Stimulated activated CD4-positive, alpha-beta T cell treated with anti-CD3 and anti-CD28 coated beads, Interleukin-1b, Interleukin-23, amount 100 ng/mL, for 24 hours (primary cell): Measurements from ENCODE around the gene GNMT.
"Not testable (repeated sequence)": the region's sequence is repeated elsewhere in the genome, so short reads cannot be mapped to it uniquely, and the experiment has no call there.

Experiments used
- DNase-seq, 4 experiments: peaks; one replicate each; pipeline ENCODE4 v3.0.0-alpha.2; 2020; ENCODE audit warnings: low read depth in 4 of 4, low spot score in 1 of 4

Gene GNMT

DNA sequence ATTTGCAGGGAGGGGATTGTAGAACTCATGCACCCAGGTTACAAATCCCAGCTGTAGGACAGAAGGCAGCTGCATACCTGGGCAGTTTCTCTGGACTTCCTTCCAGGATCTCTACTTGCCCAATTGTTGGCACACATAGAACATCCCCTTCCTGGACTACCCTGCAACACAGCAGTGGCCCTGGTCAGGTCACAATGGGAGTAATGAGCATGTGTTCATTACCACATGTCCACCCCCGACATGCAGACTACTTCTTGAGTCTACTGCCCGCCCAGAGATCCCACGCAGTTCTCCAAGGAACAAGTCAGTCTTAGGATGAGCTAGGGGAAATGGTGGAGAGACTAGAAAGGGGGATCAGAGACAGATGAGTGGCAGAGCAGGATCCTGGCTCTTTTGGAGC lies 13.4 kb downstream of the GNMT start:
- DNase-seq = no peak

DNA sequence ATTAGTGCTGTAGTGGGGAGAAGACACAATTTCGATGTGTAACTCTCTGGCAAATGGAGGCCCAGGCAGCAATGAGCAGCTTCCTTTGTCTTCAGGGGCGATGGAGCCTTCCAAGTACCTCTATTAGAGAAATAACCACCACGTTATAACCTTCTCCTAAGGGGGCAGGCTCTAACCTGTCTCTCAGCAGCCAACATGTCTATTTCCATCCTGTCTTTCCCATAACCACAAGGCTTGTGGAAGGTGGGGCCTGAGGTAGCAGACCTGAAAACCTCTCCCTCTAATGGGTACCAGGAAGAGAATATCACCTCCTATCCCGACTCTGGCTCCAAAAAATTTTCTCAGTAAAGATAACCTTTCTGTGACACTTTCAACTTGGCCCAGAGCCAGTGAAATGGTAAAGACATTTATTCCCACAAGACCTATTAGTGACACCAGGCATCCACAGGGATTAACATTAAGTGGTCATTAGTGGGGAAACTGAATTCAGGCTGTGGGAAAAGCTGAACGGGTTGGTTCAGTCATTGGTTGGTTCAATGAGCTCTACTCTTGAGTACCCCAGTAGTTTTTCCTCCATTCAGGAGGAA lies 14.5 kb downstream of the GNMT start:
- DNase-seq = no peak

DNA sequence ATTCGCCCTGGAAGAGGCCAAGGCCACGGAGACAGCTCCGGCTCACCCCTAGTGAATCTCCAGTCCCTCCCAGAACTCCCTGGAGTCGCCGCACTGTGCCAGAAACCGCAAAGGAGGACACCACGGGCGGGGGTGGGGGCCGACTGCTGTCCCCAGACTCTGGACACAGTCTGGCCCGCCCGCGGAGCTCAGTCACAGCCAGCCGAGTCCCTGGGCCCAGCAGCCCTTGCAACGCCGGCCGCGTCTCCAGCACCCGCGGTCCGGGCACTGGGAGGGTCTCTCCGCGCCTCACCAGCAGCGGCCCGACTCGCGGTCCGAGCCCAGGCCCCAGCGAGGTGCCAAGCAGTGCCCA lies 17.9 kb downstream of the GNMT start:
- DNase-seq = no peak

DNA sequence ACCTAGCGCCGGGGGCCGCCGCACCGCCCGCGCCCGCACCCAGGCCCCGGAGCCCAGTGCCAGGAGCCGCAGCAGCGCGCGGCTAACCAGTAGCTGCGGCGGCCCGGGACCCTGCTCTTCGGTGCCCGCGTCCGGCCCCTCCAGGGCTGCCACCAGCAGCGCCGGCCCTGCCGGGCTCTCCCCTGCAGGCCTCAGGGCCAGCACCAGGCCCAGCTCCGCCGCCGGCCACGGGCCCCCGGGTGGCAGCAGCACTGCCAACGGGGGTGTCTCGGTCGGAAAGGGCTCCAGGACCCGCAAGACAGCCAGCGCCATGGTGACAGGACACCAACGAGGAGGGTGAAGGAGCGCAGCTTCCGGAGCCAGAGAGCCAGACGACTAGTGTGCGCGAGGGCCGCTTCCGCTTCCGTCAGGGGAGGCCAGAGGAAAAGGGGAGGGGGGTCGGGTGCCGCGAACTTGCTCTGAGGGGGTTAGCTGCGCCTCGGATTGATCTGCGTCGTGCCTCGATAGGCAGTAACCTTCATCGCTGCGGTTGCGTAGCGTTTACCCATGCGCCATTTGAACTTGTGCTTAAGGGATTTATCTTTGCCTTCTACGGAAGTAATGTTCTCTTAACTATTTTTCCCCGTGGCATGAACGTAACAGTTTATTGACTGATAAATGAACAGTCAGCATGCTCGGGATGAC lies 18.4 kb downstream of the GNMT start, which contains the start of gene PEX6:
Gene PEX6, minus strand, starts transcription at position 343 of the 684 bp plus-strand sequence. Its CDS starts 31 bp downstream, at position 312.
- peak; percentile 65 to 91 (median 90) for DNase-seq

DNA sequence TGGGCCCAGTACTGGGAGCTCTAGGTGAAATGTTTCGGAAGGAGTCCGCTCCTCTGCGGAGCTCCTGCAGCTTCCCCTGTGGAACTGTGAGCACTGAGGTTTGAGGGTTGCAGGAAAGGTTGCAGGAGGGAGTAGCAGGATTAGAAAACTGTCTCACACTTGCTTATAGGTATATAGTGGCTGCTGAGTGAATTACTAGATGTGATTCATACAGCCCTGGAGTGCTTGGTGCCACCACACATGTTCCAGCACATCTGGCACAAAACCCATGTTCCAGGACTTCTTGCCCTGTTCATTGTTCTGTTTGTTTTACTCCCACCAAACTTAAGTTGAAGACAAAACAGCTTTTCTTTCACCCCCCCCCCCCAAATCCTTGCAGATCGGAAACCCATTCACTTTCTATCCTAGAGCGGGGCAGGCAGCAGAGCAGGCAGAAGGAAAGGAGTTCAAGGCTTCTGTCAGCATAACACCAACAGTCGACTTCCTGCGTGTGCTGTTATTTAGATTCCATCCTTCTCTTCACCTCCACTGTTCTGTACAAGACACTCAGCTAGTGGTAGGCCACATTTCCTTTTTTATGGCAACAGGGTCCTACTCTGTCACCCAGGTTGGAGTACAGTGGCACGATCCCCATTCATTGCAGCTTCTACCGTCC lies 19.1 kb downstream of the GNMT start:
- DNase-seq = peak in 1 of 4 experiments; percentile 23

DNA sequence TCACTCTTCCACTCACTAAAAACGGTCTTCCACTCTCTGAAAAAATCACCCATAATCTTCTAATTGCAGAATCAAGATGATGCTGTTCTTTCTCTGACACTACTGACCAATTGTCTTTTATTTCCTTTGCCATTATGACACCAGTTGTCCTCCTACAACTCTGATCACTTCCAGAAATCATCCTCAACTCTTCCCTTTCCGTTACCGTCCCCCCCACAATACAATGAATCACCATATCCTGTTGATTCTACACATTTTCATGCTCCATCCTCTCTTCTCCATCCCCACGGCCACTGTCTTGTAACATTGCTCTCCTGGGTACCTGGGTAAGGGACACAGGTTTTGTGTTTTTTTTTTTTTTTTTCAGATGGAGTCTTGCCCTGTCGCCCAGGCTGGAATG lies 21.3 kb downstream of the GNMT start:
- no peak for DNase-seq

DNA sequence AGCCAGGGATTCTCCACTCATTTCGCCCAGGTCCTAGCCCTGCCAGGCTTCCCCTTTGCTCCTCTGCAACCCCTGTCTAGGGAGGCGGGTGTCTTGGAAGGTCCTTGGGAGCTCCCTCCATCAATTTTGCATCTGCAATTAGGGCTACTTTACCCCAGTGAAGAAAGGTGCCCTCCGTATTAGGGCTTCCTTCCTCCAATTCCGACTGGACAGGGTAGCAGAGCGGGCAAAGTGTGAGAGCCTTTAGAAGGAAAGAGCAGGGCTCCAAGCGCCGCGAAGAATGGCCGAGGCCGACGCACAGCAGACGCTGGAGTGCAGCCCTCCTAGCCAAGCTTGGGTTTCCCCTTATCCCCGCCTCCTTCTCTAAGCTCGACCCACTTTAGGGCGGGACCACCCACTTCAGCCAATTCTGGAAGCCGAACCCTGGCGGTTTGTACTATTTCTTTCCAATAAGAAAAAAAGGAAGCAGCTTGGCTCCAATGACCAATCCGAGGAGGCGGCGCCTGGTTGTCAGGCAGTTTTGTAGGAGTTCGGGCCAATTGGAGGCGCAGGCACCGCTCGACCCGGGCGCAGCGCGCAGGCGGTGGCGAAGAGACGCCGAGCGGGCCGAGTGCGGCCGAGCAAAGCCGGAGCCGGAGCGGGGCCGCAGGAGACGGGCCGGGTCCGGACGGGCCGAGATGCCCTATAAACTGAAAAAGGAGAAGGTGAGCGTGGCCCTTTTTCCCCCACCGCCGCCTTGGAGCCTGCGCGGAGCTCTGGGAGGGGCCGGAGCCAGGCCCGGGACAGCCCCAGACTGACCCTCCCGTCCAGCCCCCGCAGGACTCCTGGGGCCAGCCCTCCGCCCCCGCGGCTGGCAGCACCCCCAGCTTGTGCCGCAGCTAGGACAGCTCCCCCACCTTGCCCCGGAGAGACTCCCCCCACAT lies 23.7 kb downstream of the GNMT start, which contains the start of gene PPP2R5D:
Gene PPP2R5D, plus strand, starts transcription at position 570 of the 923 bp plus-strand sequence. Its CDS starts 108 bp downstream, at position 678.
- DNase-seq = peak; percentile 73 to 97 (median 92)

DNA sequence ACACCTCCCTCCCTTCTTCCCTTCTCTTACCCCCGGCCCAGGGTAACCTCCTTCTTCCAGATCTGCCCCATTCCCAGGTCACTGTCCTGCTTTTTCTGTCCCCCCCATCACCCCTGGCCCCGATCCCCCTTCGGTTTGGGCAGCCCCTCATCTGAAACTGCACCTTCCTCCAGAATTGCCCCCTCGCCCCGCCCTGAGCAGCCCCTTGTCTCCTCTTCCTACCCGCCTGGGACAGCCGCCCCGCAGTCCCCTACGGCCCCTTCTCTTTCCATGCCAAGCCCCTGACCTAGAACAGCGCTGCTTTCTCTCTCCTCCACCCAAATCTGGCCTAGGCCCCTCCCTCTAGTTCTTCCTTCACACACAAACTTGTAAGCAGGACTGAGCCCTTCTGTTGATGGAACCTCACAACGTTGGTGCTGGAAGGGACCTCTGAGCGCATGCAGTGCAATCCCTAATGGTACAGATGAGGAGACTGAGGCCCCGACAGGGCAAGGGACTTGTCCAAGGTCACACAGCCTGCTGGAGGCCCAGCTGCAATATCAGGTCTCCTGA lies 24.4 kb downstream of the GNMT start:
- no peak for DNase-seq

DNA sequence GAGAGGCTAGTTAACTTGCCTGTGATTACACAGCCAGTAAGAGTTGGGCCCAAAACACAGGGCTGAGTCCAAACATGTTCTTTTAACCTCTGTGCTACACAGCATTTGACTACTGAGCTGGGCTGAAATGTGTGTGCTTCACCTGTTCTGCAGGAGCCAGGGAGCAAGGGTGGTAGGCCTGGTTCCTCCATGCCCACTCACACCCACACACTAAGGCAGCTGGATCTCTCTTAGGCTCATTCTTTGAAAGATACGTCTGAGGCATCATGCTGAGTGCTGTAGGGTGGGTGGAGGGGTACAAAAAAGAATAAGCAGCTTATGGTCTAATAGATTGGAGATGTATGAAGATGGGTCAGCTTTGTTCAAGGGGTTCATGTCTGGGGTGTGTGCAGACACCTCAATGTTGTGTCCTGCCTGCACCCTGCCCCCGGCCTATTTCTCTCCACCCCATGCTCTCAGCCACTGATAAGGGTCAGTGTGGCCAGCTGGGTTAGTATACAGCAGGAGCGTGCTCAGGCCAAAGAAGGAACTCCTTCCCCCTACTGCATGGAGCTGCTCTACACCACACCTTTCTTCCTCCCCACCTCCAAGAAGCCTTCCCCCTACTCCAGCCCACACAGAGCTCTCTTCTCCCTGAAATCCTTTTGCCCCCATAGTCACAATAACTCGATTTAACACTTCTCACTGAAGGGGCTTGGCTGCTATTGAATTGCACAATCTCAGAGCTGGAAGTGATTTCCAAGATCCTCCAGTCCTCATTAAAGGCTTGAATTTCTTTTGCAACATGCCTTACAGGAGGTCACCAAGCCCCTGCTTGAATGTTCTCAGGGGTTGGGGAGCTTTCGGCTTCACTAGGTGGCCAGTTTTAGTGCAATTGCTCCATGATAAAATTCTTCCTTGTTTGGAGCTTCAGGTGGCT lies 27.2 kb downstream of the GNMT start:
- DNase-seq = no peak

DNA sequence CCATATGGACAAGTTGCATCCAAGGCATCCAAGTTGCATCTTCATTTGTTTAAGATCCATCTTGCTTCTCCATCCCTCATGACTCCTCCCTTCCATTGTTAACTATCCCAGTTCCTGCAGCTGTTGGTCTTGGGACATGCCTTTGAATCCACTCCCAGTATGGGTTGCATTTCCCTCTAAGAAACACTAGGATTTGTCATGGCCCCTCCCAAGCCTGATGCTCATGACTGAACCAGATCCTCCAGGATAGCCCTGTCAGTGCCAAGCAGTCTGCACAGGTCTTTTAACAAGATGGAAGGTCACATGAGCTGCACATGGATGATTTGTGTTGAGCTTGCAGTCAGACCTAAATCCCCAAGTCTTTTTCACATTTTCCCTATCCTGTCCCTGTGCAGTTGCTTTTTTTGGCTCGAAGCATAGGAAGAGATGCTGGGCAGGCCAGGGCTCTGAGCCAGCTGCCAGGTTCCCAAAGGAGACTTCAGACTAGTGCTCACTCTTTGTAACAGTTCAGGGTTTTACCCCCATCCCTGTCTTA lies 28.0 kb downstream of the GNMT start:
- no peak for DNase-seq

DNA sequence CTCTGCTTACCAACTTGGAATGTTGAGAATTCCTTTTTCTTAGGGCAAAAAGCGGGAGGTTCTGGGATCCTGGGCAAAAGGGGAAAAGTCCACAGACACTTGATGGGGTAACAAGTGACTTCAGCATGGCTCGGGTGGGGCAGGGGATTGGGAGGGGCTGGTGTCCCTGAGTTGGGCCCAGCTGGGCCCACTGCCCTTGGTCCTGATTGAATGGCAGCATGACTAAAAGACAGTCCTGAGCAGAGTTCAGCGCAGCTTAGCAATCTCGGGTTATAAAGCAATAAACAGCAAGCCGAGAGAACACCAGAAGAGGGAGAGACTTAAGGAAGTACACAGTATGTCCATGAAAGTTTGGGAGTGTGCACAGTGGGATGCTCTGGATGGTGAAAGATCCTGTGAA lies 29.4 kb downstream of the GNMT start:
- no peak for DNase-seq

DNA sequence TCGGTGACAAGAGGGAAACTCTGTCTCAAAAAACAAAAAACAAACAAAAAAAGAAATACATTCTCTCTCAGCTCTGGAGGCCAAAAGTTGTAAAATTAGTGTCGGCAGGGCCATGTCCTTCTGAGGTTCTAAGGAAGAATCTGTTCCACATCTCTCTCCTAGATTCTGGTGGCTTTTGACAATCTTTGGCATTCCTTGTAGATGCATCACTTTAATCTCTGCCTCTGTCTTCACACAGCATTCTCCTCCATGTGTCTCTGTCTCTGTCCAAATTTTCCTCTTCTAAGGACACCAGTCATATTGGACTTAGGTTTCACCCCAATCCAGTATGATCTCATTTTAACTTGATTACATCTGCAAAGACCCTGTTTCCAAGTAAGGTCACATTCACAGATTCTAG lies 32.9 kb downstream of the GNMT start:
- no peak for DNase-seq

DNA sequence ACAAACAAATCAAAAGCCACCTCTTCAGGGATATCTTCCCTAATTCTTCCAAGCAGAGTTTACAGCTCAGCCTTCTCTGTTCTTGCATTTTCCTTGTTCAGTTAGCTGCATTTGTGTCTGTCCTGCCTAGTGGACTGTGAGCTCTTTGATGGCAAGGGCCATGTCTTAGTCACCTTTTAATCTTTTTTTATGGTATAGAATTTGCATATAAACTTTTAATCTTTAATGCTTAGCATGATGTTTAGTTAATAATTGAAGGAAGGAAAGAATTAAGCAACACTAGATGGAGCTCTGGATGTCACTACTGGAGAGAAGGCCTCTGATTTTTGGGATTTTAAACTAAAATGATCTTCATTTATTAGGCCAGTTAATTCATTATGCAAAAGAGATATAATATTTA lies 36.0 kb downstream of the GNMT start:
- no peak for DNase-seq

DNA sequence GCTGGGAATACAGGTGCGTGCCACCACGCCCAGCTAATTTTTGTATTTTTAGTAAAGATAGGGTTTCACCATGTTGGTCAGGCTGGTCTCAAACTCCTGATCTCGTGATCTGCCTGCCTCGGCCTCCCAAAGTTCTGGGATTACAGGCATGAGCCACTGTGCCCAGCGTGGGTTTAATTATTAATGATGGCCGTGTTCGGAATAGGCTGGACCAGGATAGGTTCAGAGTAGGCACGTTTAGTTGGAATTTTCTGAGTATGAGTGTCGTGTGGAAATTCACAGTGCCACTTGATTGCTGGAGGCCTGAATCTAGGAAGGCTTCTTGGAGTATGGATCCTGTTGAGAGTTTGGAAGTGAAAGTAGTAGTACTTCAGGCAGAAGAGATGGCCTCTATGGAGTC lies 37.7 kb downstream of the GNMT start:
- not testable (repeated sequence) for DNase-seq

DNA sequence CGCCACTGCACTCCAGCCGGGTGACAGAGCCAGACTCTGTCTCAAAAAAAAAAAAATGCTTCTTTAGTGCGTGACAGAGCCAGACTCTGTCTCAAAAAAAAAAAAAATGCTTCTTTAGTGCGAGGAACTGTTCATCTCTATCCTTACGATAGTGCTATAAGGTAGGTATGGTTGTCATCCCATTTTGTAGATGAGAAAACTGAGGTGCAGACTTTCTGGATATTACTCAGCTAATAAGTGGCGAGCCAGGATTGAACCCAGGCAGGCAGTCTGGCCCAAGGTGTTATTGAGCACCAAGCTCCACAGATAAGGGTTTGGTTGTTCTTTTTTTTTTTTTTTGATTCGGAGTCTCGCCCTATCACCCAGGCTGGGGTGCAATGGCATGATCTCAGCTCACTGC lies 41.3 kb downstream of the GNMT start:
- no peak for DNase-seq

DNA sequence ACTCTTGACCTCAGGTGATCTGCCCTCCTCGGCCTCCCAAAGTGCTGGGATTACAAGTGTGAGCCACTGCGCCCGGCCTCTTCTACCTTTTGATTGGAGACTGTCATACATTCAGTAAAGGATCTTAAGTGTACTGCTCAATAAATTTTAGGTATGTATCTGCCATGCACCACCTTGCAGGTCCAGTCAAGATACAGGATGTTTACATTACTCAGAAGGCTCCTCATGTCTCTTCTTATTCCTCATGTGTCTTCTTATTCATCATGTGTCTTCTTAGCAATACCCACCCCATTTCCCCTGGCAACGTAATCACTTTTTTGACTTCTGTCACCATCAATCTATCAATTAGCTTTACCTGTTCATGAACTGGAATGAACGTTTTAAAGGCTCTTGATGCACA lies 45.3 kb downstream of the GNMT start:
- DNase-seq = no peak

DNA sequence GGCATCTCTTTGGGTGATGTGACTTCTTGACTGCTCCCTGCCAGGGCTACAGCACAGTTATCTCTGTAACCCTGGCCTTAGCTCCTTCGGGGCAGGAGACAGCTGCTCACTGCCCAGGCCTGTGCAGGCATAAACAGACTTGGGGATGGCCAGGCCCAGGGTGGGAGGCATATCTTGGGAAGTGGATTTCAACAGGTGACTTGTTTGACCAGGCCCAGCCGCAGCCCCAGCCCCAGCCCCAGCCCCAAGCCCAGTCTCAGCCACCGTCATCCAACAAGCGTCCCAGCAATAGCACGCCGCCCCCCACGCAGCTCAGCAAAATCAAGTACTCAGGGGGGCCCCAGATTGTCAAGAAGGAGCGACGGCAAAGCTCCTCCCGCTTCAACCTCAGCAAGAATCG lies 45.7 kb downstream of the GNMT start:
- no peak for DNase-seq

DNA sequence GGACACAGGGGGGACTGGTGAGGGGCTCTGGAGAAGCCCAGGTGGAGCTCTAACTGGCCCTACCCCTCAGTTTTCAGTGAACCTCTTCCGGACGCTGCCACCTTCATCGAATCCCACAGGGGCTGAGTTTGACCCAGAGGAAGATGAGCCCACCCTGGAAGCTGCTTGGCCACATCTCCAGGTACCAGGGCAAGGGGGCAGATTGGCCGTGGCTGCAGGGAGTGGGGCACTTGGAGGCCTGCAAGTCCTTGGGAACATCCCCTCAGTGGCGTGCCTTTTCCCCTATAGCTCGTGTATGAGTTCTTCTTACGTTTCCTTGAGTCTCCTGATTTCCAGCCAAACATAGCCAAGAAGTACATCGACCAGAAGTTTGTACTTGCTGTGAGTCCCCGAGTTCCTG lies 46.6 kb downstream of the GNMT start:
- DNase-seq = no peak

DNA sequence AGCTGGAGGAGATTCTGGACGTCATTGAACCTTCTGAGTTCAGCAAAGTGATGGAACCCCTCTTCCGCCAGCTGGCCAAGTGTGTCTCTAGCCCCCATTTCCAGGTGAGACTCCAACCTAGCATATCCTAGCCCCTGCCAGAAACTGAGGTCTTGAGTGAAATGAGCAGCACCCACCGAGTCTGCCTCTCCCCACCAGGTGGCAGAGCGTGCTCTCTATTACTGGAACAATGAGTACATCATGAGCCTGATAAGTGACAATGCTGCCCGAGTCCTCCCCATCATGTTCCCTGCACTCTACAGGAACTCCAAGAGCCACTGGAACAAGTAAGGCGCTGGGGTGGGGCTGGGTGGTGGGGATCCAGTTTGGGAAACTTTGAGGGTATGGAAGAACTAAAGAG lies 48.6 kb downstream of the GNMT start:
- no peak for DNase-seq

DNA sequence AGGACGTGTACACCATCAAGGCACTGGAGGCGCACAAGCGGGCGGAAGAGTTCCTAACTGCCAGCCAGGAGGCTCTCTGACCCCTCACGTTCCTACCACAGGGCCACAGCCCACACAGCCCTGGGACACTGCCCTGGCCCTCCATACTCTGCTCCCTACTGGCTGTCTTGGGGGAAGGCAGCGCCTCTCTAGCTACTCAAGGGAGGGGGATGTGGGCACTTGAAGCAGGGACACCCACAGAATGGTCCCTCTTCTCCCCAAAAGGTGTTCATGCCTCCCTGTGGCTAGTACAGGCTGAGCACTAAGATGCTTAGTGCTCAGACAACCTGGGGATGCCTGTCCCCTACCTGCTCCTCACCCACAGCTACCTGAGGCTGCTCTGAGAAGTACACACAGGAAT lies 50.7 kb downstream of the GNMT start:
- DNase-seq = no peak
